OCI-LY1 (cell line): ENCODE measurements around the gene BABAM2.

Experiments used
- CTCF ChIP-seq: fragments of 200-600 bp; sonication (generic), shearing (Covaris generic); IDR thresholded peaks from 2 replicates; pipeline ENCODE4 v1.5.1; 2017; ENCODE audit warnings: mild to moderate bottlenecking, antibody characterized with exemption, low read length, moderate library complexity, mixed read lengths
- EZH2 ChIP-seq: fragments of 200-600 bp; sonication (generic), shearing (Covaris generic); IDR thresholded peaks from 2 replicates; pipeline ENCODE4 v1.8.0; 2017; ENCODE audit warnings: borderline replicate concordance, mixed run types, mild to moderate bottlenecking, antibody characterized with exemption, low read length, moderate library complexity, mixed read lengths

- TF ChIP-seq CTCF (no peak), EZH2 (no peak)
Measured at GRCh38 chr2:27989149-27989548, 98.6 kb downstream of the BABAM2 start.
